ENCODE measurements around the gene MZT2A.
"Not testable (repeated sequence)": the region's sequence is repeated elsewhere in the genome, so short reads cannot be mapped to it uniquely, and the experiment has no call there.

The MZT2A gene

GRCh38 chr2:131480351-131480750, 11.8 kb downstream of the MZT2A start:
- DNase-seq (ENCODE audit: extremely low spot score); POLR2A ChIA-PET: not testable (repeated sequence)
- CTCF ChIA-PET, result interaction anchor here (1.0 to 1.8 kb wide), 2 partner anchors 12 to 67 kb away, joined by 3 to 8 read pairs; partner anchors contain the start of gene MZT2A

- CTCF ChIA-PET; POLR2A ChIA-PET; DNase-seq (ENCODE audit: extremely low spot score): not testable (repeated sequence)
Observed at GRCh38 chr2:131478850-131479461, 13.2 kb downstream of the MZT2A start.

- DNase-seq (ENCODE audit: extremely low spot score); POLR2A ChIA-PET; CTCF ChIA-PET: not testable (repeated sequence)
Observed at GRCh38 chr2:131478074-131478849, 13.9 kb downstream of the MZT2A start.

- POLR2A ChIA-PET; CTCF ChIA-PET; DNase-seq (ENCODE audit: extremely low spot score): not testable (repeated sequence)
Observed at GRCh38 chr2:131477227-131477626, 15.0 kb downstream of the MZT2A start.

GRCh38 chr2:131476363-131476762, 15.8 kb downstream of the MZT2A start:
- DNase-seq (ENCODE audit: extremely low spot score); CTCF ChIA-PET; POLR2A ChIA-PET: not testable (repeated sequence)

GRCh38 chr2:131475831-131476230, 16.4 kb downstream of the MZT2A start, which contains the start of gene TUBA3D:
Gene TUBA3D (plus strand): TSS chr2:131476119. CDS start chr2:131476200, 81 bp downstream.
- no peak for DNase-seq (ENCODE audit: extremely low spot score)
- CTCF ChIA-PET, result no interaction called here
- TF ChIP-seq CTCF (IDR thresholded peaks at IDR 0.05; ENCODE audit: control extremely low read depth, extremely low read depth, low read depth, missing control alignments), result no peak
- POLR2A ChIA-PET, result no interaction called here

- CTCF ChIA-PET; POLR2A ChIA-PET; DNase-seq (ENCODE audit: extremely low spot score): not testable (repeated sequence)
Observed at GRCh38 chr2:131473266-131473665, 18.9 kb downstream of the MZT2A start.

- CTCF ChIA-PET; POLR2A ChIA-PET; DNase-seq (ENCODE audit: extremely low spot score): not testable (repeated sequence)
Observed at GRCh38 chr2:131471624-131472023, 20.6 kb downstream of the MZT2A start.

- DNase-seq (ENCODE audit: extremely low spot score); CTCF ChIA-PET; POLR2A ChIA-PET: not testable (repeated sequence)
Observed at GRCh38 chr2:131470944-131471343, 21.3 kb downstream of the MZT2A start.

GRCh38 chr2:131467722-131468121, 24.5 kb downstream of the MZT2A start:
- DNase-seq (ENCODE audit: extremely low spot score), result not testable (repeated sequence)

GRCh38 chr2:131454914-131455313, 37.3 kb downstream of the MZT2A start:
- CTCF ChIA-PET; DNase-seq (ENCODE audit: extremely low spot score); POLR2A ChIA-PET: not testable (repeated sequence)

More at GRCh38 chr2:131467722-131468121, 24.5 kb downstream of the MZT2A start:
- CTCF ChIA-PET, POLR2A ChIA-PET: not testable (repeated sequence)

GRCh38 chr2:131451265-131451949, 40.8 kb downstream of the MZT2A start:
- POLR2A ChIA-PET; DNase-seq (ENCODE audit: extremely low spot score): not testable (repeated sequence)
- CTCF ChIA-PET, result interaction anchor here (0.9 kb wide), 1 partner anchor 41 kb away, joined by 3 read pairs; no protein-coding TSS in a partner anchor

- DNase-seq (ENCODE audit: extremely low spot score); CTCF ChIA-PET: not testable (repeated sequence)
- POLR2A ChIA-PET, result interaction anchor here (0.6 kb wide), 1 partner anchor 508 kb away, joined by 4 read pairs; no protein-coding TSS in a partner anchor
Observed at GRCh38 chr2:131447981-131448380, 44.2 kb downstream of the MZT2A start.
